ENCODE results near the gene CPOX. TPM values are rescaled to one million over a fixed set of nuclear protein-coding genes. Genes with fewer than 3 reads are reported as not detected.

The CPOX gene
- total RNA-seq, 1 experiment from 2014 or later = 24.2 TPM

- TF ChIP-seq, protein P1, sequence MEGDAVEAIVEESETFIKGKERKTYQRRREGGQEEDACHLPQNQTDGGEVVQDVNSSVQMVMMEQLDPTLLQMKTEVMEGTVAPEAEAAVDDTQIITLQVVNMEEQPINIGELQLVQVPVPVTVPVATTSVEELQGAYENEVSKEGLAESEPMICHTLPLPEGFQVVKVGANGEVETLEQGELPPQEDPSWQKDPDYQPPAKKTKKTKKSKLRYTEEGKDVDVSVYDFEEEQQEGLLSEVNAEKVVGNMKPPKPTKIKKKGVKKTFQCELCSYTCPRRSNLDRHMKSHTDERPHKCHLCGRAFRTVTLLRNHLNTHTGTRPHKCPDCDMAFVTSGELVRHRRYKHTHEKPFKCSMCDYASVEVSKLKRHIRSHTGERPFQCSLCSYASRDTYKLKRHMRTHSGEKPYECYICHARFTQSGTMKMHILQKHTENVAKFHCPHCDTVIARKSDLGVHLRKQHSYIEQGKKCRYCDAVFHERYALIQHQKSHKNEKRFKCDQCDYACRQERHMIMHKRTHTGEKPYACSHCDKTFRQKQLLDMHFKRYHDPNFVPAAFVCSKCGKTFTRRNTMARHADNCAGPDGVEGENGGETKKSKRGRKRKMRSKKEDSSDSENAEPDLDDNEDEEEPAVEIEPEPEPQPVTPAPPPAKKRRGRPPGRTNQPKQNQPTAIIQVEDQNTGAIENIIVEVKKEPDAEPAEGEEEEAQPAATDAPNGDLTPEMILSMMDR (IDR thresholded peaks at IDR 0.05; ENCODE audit: insufficient read depth in 1 of 2, low read depth in 1 of 2, low read length in 1 of 2, severe bottlenecking in 1 of 2, unreplicated experiment in 1 of 2) = no peak
- BruUV-seq (replicated peaks) = no TSS peak
These were observed 53.1 kb downstream of the CPOX start for GRCh38 chr3:98540346-98540745.

DNA sequence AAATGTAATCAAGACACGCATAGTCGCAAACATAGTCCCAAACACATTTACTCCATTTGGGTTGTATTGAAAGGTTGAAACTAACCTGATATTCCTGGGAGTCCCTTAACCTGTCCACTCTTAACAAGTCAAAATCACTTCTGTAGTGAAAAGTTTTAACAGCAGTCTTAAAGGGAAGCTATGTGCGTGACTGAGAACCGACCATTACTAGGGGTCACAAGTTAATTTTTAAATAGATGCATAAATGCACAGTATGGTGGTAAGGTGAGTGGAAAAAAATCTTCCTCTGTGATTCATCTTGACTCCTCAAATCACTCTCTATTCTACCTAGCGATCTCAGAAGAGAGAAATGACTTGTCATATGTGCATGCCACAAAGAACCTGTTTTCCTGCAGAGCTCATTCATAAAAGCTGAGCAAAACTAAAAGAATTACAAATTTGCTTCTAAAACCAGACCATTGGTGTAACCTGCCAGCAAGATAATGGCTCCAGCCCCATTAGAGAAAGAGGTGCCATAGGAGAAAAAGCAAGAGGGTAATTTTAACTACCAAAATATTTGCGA lies 56.9 kb downstream of the CPOX start:
- intact Hi-C loops (cut with micrococcal nuclease; ENCODE audit: unreplicated experiment) = no loop called here
- no peak overlapping the region for H3K4me3 ChIP-seq (ENCODE audit: low read depth, low read length)
- TF ChIP-seq, protein P1 (IDR thresholded peaks at IDR 0.05; ENCODE audit: insufficient read depth in 1 of 2, low read depth in 1 of 2, low read length in 1 of 2, severe bottlenecking in 1 of 2, unreplicated experiment in 1 of 2) = no peak
- H3K27me3 ChIP-seq (replicated peaks; ENCODE audit: control insufficient read depth, insufficient read depth, low read length) = no peaks in the 10 kb centered on the region
- no peaks in the 10 kb centered on the region for H3K27me3 Mint-ChIP-seq (ENCODE audit: insufficient read depth, unreplicated experiment)
- ChIA-PET CTCF (no interaction called here), POLR2A (no interaction called here)
- no peaks in the 10 kb centered on the region for H3K9me3 Mint-ChIP-seq (ENCODE audit: unreplicated experiment)
- BruUV-seq (replicated peaks) = no TSS peak
- no peak overlapping the region for H3K27ac Mint-ChIP-seq (ENCODE audit: unreplicated experiment)
- H3K36me3 ChIP-seq (ENCODE audit: control insufficient read depth, insufficient read depth, low read length) = no peaks in the 10 kb centered on the region
- no peaks in the 10 kb centered on the region for H3K4me1 ChIP-seq
- no peaks in the 10 kb centered on the region for H3K36me3 Mint-ChIP-seq (ENCODE audit: insufficient read depth, unreplicated experiment)
- DNase-seq = no peak
- no peak overlapping the region for H3K4me3 Mint-ChIP-seq (ENCODE audit: unreplicated experiment)
- no peaks in the 10 kb centered on the region for H3K4me1 Mint-ChIP-seq (ENCODE audit: low read depth, unreplicated experiment)
- H3K9me3 ChIP-seq = no peaks in the 10 kb centered on the region

More at GRCh38 chr3:98540346-98540745, 53.1 kb downstream of the CPOX start:
- H3K36me3 Mint-ChIP-seq (ENCODE audit: insufficient read depth, unreplicated experiment) = no peaks in the 10 kb centered on the region
- Histone ChIP-seq H3K36me3 (ENCODE audit: control insufficient read depth, insufficient read depth, low read length) (no peaks in the 10 kb centered on the region), H3K4me3 (ENCODE audit: low read depth, low read length) (no peak overlapping the region), H3K9me3 (no peaks in the 10 kb centered on the region), H3K27me3 (replicated peaks; ENCODE audit: control insufficient read depth, insufficient read depth, low read length) (no peaks in the 10 kb centered on the region), H3K4me1 (no peaks in the 10 kb centered on the region)
- H3K27me3 Mint-ChIP-seq (ENCODE audit: insufficient read depth, unreplicated experiment) = no peaks in the 10 kb centered on the region
- ChIA-PET CTCF (no interaction called here), POLR2A (no interaction called here)
- H3K4me1 Mint-ChIP-seq (ENCODE audit: low read depth, unreplicated experiment) = peaks cover 7% of the 10 kb centered on the region
- intact Hi-C loops (cut with micrococcal nuclease; ENCODE audit: unreplicated experiment) = no loop called here
- no peak for DNase-seq
- H3K4me3 Mint-ChIP-seq (ENCODE audit: unreplicated experiment) = no peak overlapping the region
- H3K9me3 Mint-ChIP-seq (ENCODE audit: unreplicated experiment) = no peaks in the 10 kb centered on the region
- no peak overlapping the region for H3K27ac Mint-ChIP-seq (ENCODE audit: unreplicated experiment)

DNA sequence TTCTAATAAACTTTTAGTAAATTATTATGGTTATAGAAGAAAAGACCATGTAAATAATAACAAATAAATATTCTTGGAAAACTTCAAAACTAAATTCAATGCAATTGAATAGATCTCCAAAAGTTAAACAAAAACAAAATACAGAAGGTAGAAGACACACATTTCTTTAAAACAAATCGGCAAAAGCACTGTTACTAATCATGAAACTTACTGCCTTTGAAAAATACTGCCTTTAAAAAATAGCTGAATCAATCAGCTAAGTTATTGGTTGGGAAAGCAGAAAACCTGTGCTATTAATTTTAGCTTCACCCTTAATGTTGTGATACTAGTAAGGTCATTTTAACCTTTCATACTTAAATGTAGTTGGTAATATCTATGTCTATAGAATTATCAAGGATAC lies 58.7 kb downstream of the CPOX start:
- Mint-ChIP-seq H3K9me3 (ENCODE audit: unreplicated experiment) (no peaks in the 10 kb centered on the region), H3K4me3 (ENCODE audit: unreplicated experiment) (no peak overlapping the region), H3K27ac (ENCODE audit: unreplicated experiment) (no peak overlapping the region), H3K27me3 (ENCODE audit: insufficient read depth, unreplicated experiment) (no peaks in the 10 kb centered on the region), H3K36me3 (ENCODE audit: insufficient read depth, unreplicated experiment) (no peaks in the 10 kb centered on the region), H3K4me1 (ENCODE audit: low read depth, unreplicated experiment) (no peaks in the 10 kb centered on the region)
- no peak overlapping the region for H3K4me3 ChIP-seq (ENCODE audit: low read depth, low read length)
- no peaks in the 10 kb centered on the region for H3K36me3 ChIP-seq (ENCODE audit: control insufficient read depth, insufficient read depth, low read length)
- no peaks in the 10 kb centered on the region for H3K9me3 ChIP-seq
- POLR2A ChIA-PET = no interaction called here
- no peak for DNase-seq
- no peaks in the 10 kb centered on the region for H3K27me3 ChIP-seq (replicated peaks; ENCODE audit: control insufficient read depth, insufficient read depth, low read length)
- no TSS peak for BruUV-seq (replicated peaks)
- CTCF ChIA-PET = no interaction called here
- TF ChIP-seq, protein P1 (IDR thresholded peaks at IDR 0.05; ENCODE audit: insufficient read depth in 1 of 2, low read depth in 1 of 2, low read length in 1 of 2, severe bottlenecking in 1 of 2, unreplicated experiment in 1 of 2) = no peak
- no peaks in the 10 kb centered on the region for H3K4me1 ChIP-seq
- intact Hi-C loops (cut with micrococcal nuclease; ENCODE audit: unreplicated experiment) = no loop called here

Data from Caco-2 (cell line).